Spleen (tissue), 11 donors: Measurements from ENCODE around the gene LDB2. TPM values are rescaled to one million over a fixed set of nuclear protein-coding genes. Genes with fewer than 3 reads are reported as not detected.

Experiments
- DNase-seq: peaks from one replicate; pipeline ENCODE4 v3.0.0-alpha.2; 2020
- H3K27ac ChIP-seq, 8 donors: fragments of 200-600 bp; sonication (generic) in 7 of 8; 1 replicate in 4 of 8; 2 replicates in 4 of 8; pipeline versions ENCODE4 v1.5.0 to v1.8.0; 2016 to 2021; ENCODE audit warnings: inconsistent platforms in 4 of 8, mild to moderate bottlenecking in 4 of 8, moderate library complexity in 1 of 8
- H3K27me3 ChIP-seq, 7 donors: fragments of 200-600 bp; sonication (generic) in 6 of 7; replicated peaks in 1 of 7; 1 replicate in 4 of 7; 2 replicates in 3 of 7; pipeline versions ENCODE4 v1.5.0 to v1.8.0; 2016 to 2021; ENCODE audit warnings: inconsistent platforms in 3 of 7, mild to moderate bottlenecking in 1 of 7
- H3K36me3 ChIP-seq, 6 donors: fragments of 200-600 bp; sonication (generic) in 5 of 6; 1 replicate in 4 of 6; 2 replicates in 2 of 6; pipeline versions ENCODE4 v1.5.0 to v1.8.0; 2016 to 2021; ENCODE audit warnings: inconsistent platforms in 2 of 6
- H3K4me1 ChIP-seq, 6 donors: fragments of 200-600 bp; sonication (generic) in 5 of 6; 1 replicate in 3 of 6; 2 replicates in 3 of 6; pipeline versions ENCODE4 v1.5.0 to v1.8.0; 2016 to 2021; ENCODE audit warnings: inconsistent platforms in 3 of 6
- H3K4me3 ChIP-seq, 8 donors: fragments of 200-600 bp; sonication (generic) in 7 of 8; 1 replicate in 4 of 8; 2 replicates in 4 of 8; pipeline versions ENCODE4 v1.5.0 to v1.8.0; 2016 to 2021; ENCODE audit warnings: inconsistent platforms in 4 of 8, mild to moderate bottlenecking in 4 of 8, moderate library complexity in 2 of 8
- H3K9me3 ChIP-seq, 8 donors: fragments of 200-600 bp; sonication (generic) in 7 of 8; 1 replicate in 4 of 8; 2 replicates in 4 of 8; pipeline versions ENCODE4 v1.5.0 to v1.8.0; 2016 to 2021; ENCODE audit warnings: inconsistent platforms in 4 of 8
- CTCF ChIP-seq, 11 experiments: fragments of 200-600 bp in 7 of 11; fragments of 450-650 bp in 4 of 11; sonication (generic) in 4 of 11; IDR thresholded peaks in 8 of 11; conservative IDR thresholded peaks in 3 of 11; 1 replicate in 7 of 11; 2 replicates in 4 of 11; pipeline versions ENCODE4 v1.4.0 to v1.8.0; 2016 to 2021; ENCODE audit warnings: antibody characterized with exemption in 11 of 11, inconsistent platforms in 4 of 11, mild to moderate bottlenecking in 1 of 11
- POLR2A ChIP-seq, 3 donors: fragments of 450-650 bp; IDR thresholded peaks; one replicate each; pipeline ENCODE4 v1.5.1; 2017; ENCODE audit warnings: antibody characterized with exemption in 3 of 3, mild to moderate bottlenecking in 1 of 3
- POLR2AphosphoS5 ChIP-seq, 3 donors: sonication (generic); formaldehyde crosslinking; IDR thresholded peaks; one replicate each; pipeline ENCODE4 v1.5.1; 2017; ENCODE audit warnings: antibody characterized with exemption in 3 of 3
- WGBS, 5 donors: extraction: QIAGEN DNeasy Blood & Tissue Kit in 3 of 5; methylation state at CpG; one replicate each; pipeline versions ENCODE4 v1.1.5 to v1.1.7; 2013 to 2018; 5-methylcytosine and 5-hydroxymethylcytosine counted together
- intact Hi-C: fragments of 100-400 bp; cut with DNase I; formaldehyde crosslinking; loops from one replicate; pipeline ENCODE4 v1.15.0; 2023; ENCODE audit warnings: low total_unique reads
- polyA plus RNA-seq, 3 donors: library from polyadenylated mRNA; stranded (reverse); fragments of 200-250 nt; gene quantifications; one replicate each; pipeline ENCODE4 v1.2.1, GENCODE V29; 2013
- total RNA-seq, 7 donors: library from RNA; depleted of rRNA in 3 of 7; stranded (reverse); fragments of >200 nt in 3 of 7; fragmentation: NEBNext Ultra II Directional in 4 of 7; extraction: Animal tissue kit (Norgen Biotek cat#: 25700) in 4 of 7; gene quantifications; one replicate each; pipeline versions ENCODE4 v1.1.0 to v1.2.1, GENCODE V29; 2016 to 2021
- donor health status: healthy with polysubstance abuse.
- donor health status: DM: no; HTN: no; CAD: no; lungs with moderate emphysema.
- donor health status: DM: no; HTN: no; CAD: no.
- donor health status: Bipolar disorder and iron deficiency.
- donor health status: healthy.
- donor health status: DM: no; HTN: no; CAD: no.
- donor health status: DM: yes; HTN: yes; CAD: no.

LDB2 gene
- total and polyA plus RNA-seq, 10 donors, result 24.1 to 257 (median 142) TPM

GRCh38 chr4:16865897-16866283, 32.6 kb downstream of the LDB2 start:
- Histone ChIP-seq H3K27ac (peak overlapping the region; percentile 7 to 71 (median 52)), H3K36me3 (no peaks in the 10 kb centered on the region), H3K4me1 (peaks cover 0 to 26% (median 10%) of the 10 kb centered on the region in 6 donors), H3K27me3 (no peaks in the 10 kb centered on the region), H3K9me3 (no peaks in the 10 kb centered on the region), H3K4me3 (no peak overlapping the region)
- no peak for DNase-seq
- TF ChIP-seq CTCF (IDR thresholded peaks at IDR 0.05 in 8 of 11, conservative IDR thresholded peaks at IDR 0.05 in 3 of 11), result no peak
- peak in 1 of 3 donors; percentile 36 for TF ChIP-seq POLR2AphosphoS5 (IDR thresholded peaks at IDR 0.05)
- TF ChIP-seq POLR2A (IDR thresholded peaks at IDR 0.05), result no peak
- WGBS, 5 donors, result 51 to 79% (median 67%) methylated on average over 4 of the region's 4 CpGs
- intact Hi-C loops, result no loop called here

DNA sequence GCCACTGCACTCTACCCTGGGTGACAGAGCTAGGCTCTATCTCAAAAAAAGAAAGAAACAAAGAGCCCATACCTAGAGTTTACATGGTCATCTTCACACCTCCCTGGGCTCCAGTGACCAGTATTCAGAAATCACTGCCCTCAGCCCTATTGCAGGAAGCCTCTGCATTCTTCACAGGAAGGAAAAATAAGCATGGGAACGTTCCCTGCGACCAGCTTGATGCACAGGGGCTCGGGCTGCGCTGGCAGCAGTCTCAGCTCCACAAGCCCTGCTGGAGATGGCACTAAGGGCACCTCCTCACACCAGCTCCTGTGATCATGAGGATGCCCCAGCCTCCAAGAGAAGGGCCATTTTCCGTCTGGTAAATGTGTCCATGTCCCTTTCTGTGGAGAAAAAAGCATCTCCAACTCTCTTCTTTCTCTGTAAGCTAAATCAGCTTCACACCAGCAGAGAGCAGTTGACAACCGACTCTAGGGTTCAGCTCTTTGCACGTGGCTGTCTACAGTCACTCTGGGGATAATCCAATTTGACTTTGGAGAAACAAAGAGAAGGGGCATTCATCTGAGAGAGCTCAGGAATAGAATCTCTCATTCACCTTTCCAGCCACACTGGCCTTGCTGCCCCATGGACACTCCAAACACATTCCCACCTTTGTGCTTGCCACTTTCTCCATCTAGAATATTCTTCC, 33.1 kb downstream of the LDB2 start:
- WGBS, 5 donors, result 61 to 72% (median 66%) methylated on average over 5 to 7 of the region's 7 CpGs

GRCh38 chr4:16864199-16864598, 34.2 kb downstream of the LDB2 start:
- Histone ChIP-seq H3K27me3 (no peaks in the 10 kb centered on the region), H3K4me3 (no peak overlapping the region), H3K27ac (peak overlapping the region in 5 of 8 donors; percentile 31 to 77 (median 67)), H3K9me3 (no peaks in the 10 kb centered on the region), H3K36me3 (no peaks in the 10 kb centered on the region), H3K4me1 (peaks cover 0 to 26% (median 10%) of the 10 kb centered on the region in 6 donors)
- DNase-seq, result no peak
- intact Hi-C loops, result no loop called here
- TF ChIP-seq POLR2AphosphoS5 (IDR thresholded peaks at IDR 0.05) (no peak), POLR2A (IDR thresholded peaks at IDR 0.05) (no peak), CTCF (IDR thresholded peaks at IDR 0.05 in 8 of 11, conservative IDR thresholded peaks at IDR 0.05 in 3 of 11) (no peak)
- WGBS, 5 donors, result 80 to 93% (median 90%) methylated on average over 2 of the region's 2 CpGs

More for the DNA sequence above, 33.1 kb downstream of the LDB2 start:
- H3K27ac ChIP-seq, result peak overlapping the region; percentile 7 to 71 (median 48)
- peaks cover 0 to 26% (median 10%) of the 10 kb centered on the region in 6 donors for H3K4me1 ChIP-seq
- no peak overlapping the region for H3K4me3 ChIP-seq
- no peaks in the 10 kb centered on the region for H3K27me3 ChIP-seq
- H3K36me3 ChIP-seq, result no peaks in the 10 kb centered on the region
- intact Hi-C loops, result no loop called here
- TF ChIP-seq POLR2A (IDR thresholded peaks at IDR 0.05) (no peak), POLR2AphosphoS5 (IDR thresholded peaks at IDR 0.05) (peak in 1 of 3 donors; percentile 14)
- no peaks in the 10 kb centered on the region for H3K9me3 ChIP-seq
- DNase-seq, result no peak

GRCh38 chr4:16862697-16863096, 35.7 kb downstream of the LDB2 start:
- Histone ChIP-seq H3K27me3 (no peaks in the 10 kb centered on the region), H3K27ac (peak overlapping the region in 7 of 8 donors; percentile 5 to 77 (median 63)), H3K4me1 (peaks cover 0 to 31% (median 10%) of the 10 kb centered on the region in 6 donors), H3K9me3 (no peaks in the 10 kb centered on the region), H3K4me3 (no peak overlapping the region), H3K36me3 (no peaks in the 10 kb centered on the region)
- TF ChIP-seq POLR2A (IDR thresholded peaks at IDR 0.05) (no peak), POLR2AphosphoS5 (IDR thresholded peaks at IDR 0.05) (peak; percentile 23 to 81 (median 80)), CTCF (IDR thresholded peaks at IDR 0.05 in 8 of 11, conservative IDR thresholded peaks at IDR 0.05 in 3 of 11) (no peak)
- DNase-seq, result peak; percentile 77
- 62 to 80% (median 72%) methylated on average over 11 of the region's 11 CpGs for WGBS, 5 donors
- intact Hi-C loops, result no loop called here
